ENCODE results near the gene CPLX3.

CPLX3 gene

GRCh38 chr15:74837482-74838136 lies 11.2 kb downstream of the CPLX3 start:
- no peak overlapping the region for H3K4me3 ChIP-seq (ENCODE audit: low read depth in 1 of 5, low read length in 5 of 5)
- H3K27ac ChIP-seq (ENCODE audit: low read depth, low read length): no peak overlapping the region
- no peaks in the 10 kb centered on the region for H3K27me3 ChIP-seq (ENCODE audit: control insufficient read depth in 5 of 5, insufficient read depth in 4 of 5, low read length in 5 of 5)
- H3K9ac ChIP-seq (ENCODE audit: low read length in 5 of 5): no peak overlapping the region
- H3K9me3 ChIP-seq (ENCODE audit: control insufficient read depth in 5 of 5, low read length in 5 of 5): no peaks in the 10 kb centered on the region
- H3K36me3 ChIP-seq (ENCODE audit: control insufficient read depth in 5 of 5, insufficient read depth in 5 of 5, low read length in 5 of 5): peaks cover 0 to 49% (median 33%) of the 10 kb centered on the region in 5 donors
- H3K4me1 ChIP-seq (ENCODE audit: control insufficient read depth in 5 of 5, insufficient read depth in 5 of 5, low read length in 5 of 5): peaks cover 2 to 23% (median 9%) of the 10 kb centered on the region in 5 donors

DNA sequence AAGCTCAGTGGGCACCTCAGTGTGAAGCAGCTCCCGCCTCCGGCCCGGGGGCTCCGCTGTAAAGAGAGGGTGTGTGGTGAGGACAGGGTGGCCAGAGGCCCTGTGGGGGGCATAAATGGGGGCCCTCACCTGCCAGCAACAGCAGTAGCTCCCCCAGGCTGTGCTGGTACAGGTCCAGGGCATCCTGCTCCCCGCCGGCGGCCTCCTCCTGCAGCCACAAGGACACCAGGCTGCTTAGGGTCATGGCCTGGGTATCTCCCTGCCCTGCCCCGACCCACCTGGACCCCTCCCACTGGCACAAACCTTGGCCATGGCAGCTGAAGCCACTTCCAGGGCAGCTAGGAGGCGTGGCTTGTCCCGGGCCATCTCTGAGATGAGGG lies 11.7 kb downstream of the CPLX3 start:
- no peaks in the 10 kb centered on the region for H3K9me3 ChIP-seq (ENCODE audit: control insufficient read depth in 5 of 5, low read length in 5 of 5)
- no peak overlapping the region for H3K4me3 ChIP-seq (ENCODE audit: low read depth in 1 of 5, low read length in 5 of 5)
- no peak overlapping the region for H3K9ac ChIP-seq (ENCODE audit: low read length in 5 of 5)
- no peaks in the 10 kb centered on the region for H3K27me3 ChIP-seq (ENCODE audit: control insufficient read depth in 5 of 5, insufficient read depth in 4 of 5, low read length in 5 of 5)
- peaks cover 2 to 21% (median 10%) of the 10 kb centered on the region in 5 donors for H3K4me1 ChIP-seq (ENCODE audit: control insufficient read depth in 5 of 5, insufficient read depth in 5 of 5, low read length in 5 of 5)
- no peak overlapping the region for H3K27ac ChIP-seq (ENCODE audit: low read depth, low read length)
- H3K36me3 ChIP-seq (ENCODE audit: control insufficient read depth in 5 of 5, insufficient read depth in 5 of 5, low read length in 5 of 5): peaks cover 0 to 49% (median 33%) of the 10 kb centered on the region in 5 donors

- Histone ChIP-seq H3K4me3 (ENCODE audit: low read depth in 1 of 5, low read length in 5 of 5) (no peak overlapping the region), H3K27me3 (ENCODE audit: control insufficient read depth in 5 of 5, insufficient read depth in 4 of 5, low read length in 5 of 5) (no peaks in the 10 kb centered on the region), H3K9me3 (ENCODE audit: control insufficient read depth in 5 of 5, low read length in 5 of 5) (no peaks in the 10 kb centered on the region), H3K9ac (ENCODE audit: low read length in 5 of 5) (no peak overlapping the region), H3K27ac (ENCODE audit: low read depth, low read length) (no peak overlapping the region), H3K36me3 (ENCODE audit: control insufficient read depth in 5 of 5, insufficient read depth in 5 of 5, low read length in 5 of 5) (peaks cover 0 to 49% (median 33%) of the 10 kb centered on the region in 5 donors), H3K4me1 (ENCODE audit: control insufficient read depth in 5 of 5, insufficient read depth in 5 of 5, low read length in 5 of 5) (peaks cover 2 to 24% (median 17%) of the 10 kb centered on the region in 5 donors)
Measured at GRCh38 chr15:74838746-74839525, 12.5 kb downstream of the CPLX3 start.

- Histone ChIP-seq H3K36me3 (ENCODE audit: control insufficient read depth in 5 of 5, insufficient read depth in 5 of 5, low read length in 5 of 5) (peaks cover 0 to 55% (median 34%) of the 10 kb centered on the region in 5 donors), H3K27me3 (ENCODE audit: control insufficient read depth in 5 of 5, insufficient read depth in 4 of 5, low read length in 5 of 5) (no peaks in the 10 kb centered on the region), H3K9me3 (ENCODE audit: control insufficient read depth in 5 of 5, low read length in 5 of 5) (no peaks in the 10 kb centered on the region), H3K4me3 (ENCODE audit: low read depth in 1 of 5, low read length in 5 of 5) (no peak overlapping the region), H3K27ac (ENCODE audit: low read depth, low read length) (no peak overlapping the region), H3K4me1 (ENCODE audit: control insufficient read depth in 5 of 5, insufficient read depth in 5 of 5, low read length in 5 of 5) (peaks cover 2 to 29% (median 24%) of the 10 kb centered on the region in 5 donors), H3K9ac (ENCODE audit: low read length in 5 of 5) (no peak overlapping the region)
Measured at GRCh38 chr15:74839526-74840395, 13.3 kb downstream of the CPLX3 start.

DNA sequence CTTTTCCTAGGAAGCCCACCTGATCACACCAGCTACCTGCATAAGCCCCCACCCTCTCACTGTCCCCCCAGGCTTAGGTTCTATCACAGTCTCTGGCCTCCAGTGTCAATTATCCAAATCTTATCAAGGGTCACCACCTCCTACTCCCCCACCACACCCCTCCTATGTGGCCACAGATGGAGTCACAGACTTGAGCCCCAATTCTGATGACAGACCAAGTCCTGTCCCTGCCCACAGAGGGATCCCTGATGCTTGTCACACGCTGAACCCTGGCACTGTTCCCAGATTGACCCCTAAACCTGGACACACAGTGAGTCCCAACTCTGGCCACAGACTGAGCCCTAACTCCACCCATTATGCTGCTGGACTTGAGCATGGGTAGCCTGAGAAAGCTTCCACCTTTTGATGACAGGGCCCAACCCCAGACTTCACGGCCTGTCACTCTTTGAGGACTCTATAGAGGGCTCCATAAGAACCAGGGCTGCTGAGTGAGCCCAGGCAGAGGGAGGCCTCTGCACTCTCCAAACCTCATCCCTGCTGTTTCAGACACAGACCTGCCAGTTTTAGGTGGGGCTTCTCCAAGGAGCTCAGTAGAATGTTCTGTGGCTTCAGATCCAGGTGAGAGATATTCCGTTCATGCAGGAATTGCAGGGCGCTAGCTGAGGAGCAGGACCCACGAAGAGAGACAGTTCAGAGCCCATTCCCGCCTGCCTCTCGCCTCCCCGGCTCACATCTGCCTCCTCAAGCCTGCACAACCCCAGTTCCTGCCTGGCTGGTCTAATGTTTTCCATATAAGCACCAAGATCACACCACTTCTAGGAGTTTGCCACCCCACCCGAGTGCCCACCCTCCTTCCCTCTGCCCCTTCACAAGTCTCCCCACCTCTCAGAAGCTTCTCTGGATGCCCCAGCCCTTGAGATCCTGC lies 14.7 kb downstream of the CPLX3 start:
- Histone ChIP-seq H3K36me3 (ENCODE audit: control insufficient read depth in 5 of 5, insufficient read depth in 5 of 5, low read length in 5 of 5) (peaks cover 0 to 59% (median 41%) of the 10 kb centered on the region in 5 donors), H3K9ac (ENCODE audit: low read length in 5 of 5) (peak overlapping the region in 1 of 5 donors; percentile 27), H3K27ac (ENCODE audit: low read depth, low read length) (no peak overlapping the region), H3K9me3 (ENCODE audit: control insufficient read depth in 5 of 5, low read length in 5 of 5) (no peaks in the 10 kb centered on the region), H3K4me3 (ENCODE audit: low read depth in 1 of 5, low read length in 5 of 5) (no peak overlapping the region), H3K4me1 (ENCODE audit: control insufficient read depth in 5 of 5, insufficient read depth in 5 of 5, low read length in 5 of 5) (peaks cover 2 to 36% (median 24%) of the 10 kb centered on the region in 5 donors), H3K27me3 (ENCODE audit: control insufficient read depth in 5 of 5, insufficient read depth in 4 of 5, low read length in 5 of 5) (no peaks in the 10 kb centered on the region)

- H3K27ac ChIP-seq (ENCODE audit: low read depth, low read length): no peak overlapping the region
- peaks cover 0 to 54% (median 36%) of the 10 kb centered on the region in 5 donors for H3K36me3 ChIP-seq (ENCODE audit: control insufficient read depth in 5 of 5, insufficient read depth in 5 of 5, low read length in 5 of 5)
- no peaks in the 10 kb centered on the region for H3K9me3 ChIP-seq (ENCODE audit: control insufficient read depth in 5 of 5, low read length in 5 of 5)
- no peaks in the 10 kb centered on the region for H3K27me3 ChIP-seq (ENCODE audit: control insufficient read depth in 5 of 5, insufficient read depth in 4 of 5, low read length in 5 of 5)
- peak overlapping the region in 3 of 5 donors; percentile 83 to 94 (median 86) for H3K9ac ChIP-seq (ENCODE audit: low read length in 5 of 5)
- H3K4me1 ChIP-seq (ENCODE audit: control insufficient read depth in 5 of 5, insufficient read depth in 5 of 5, low read length in 5 of 5): peaks cover 2 to 36% (median 24%) of the 10 kb centered on the region in 5 donors
- H3K4me3 ChIP-seq (ENCODE audit: low read depth in 1 of 5, low read length in 5 of 5): peak overlapping the region; percentile 86 to 95 (median 93)
Measured at GRCh38 chr15:74841891-74842373, 15.5 kb downstream of the CPLX3 start.

- Histone ChIP-seq H3K4me3 (ENCODE audit: low read depth in 1 of 5, low read length in 5 of 5) (peak within 1 kb of the TSS; percentile 86 to 95 (median 93)), H3K27me3 (ENCODE audit: control insufficient read depth in 5 of 5, insufficient read depth in 4 of 5, low read length in 5 of 5) (no peaks in the 10 kb centered on the region), H3K27ac (ENCODE audit: low read depth, low read length) (peak within 1 kb of the TSS; percentile 84), H3K4me1 (ENCODE audit: control insufficient read depth in 5 of 5, insufficient read depth in 5 of 5, low read length in 5 of 5) (peaks cover 2 to 36% (median 27%) of the 10 kb centered on the region in 5 donors), H3K9ac (ENCODE audit: low read length in 5 of 5) (peak within 1 kb of the TSS; percentile 83 to 94 (median 91)), H3K9me3 (ENCODE audit: control insufficient read depth in 5 of 5, low read length in 5 of 5) (no peaks in the 10 kb centered on the region), H3K36me3 (ENCODE audit: control insufficient read depth in 5 of 5, insufficient read depth in 5 of 5, low read length in 5 of 5) (peaks cover 0 to 54% (median 37%) of the 10 kb centered on the region in 5 donors)
Measured at GRCh38 chr15:74842581-74843444, 16.4 kb downstream of the CPLX3 start, which contains the start of gene ULK3. ULK3 (minus strand) TSS chr15:74843156; CDS start chr15:74843105, 51 bp downstream.

GRCh38 chr15:74843445-74843828 lies 17.0 kb downstream of the CPLX3 start:
- Histone ChIP-seq H3K27ac (ENCODE audit: low read depth, low read length) (peak overlapping the region; percentile 84), H3K4me1 (ENCODE audit: control insufficient read depth in 5 of 5, insufficient read depth in 5 of 5, low read length in 5 of 5) (peaks cover 2 to 36% (median 27%) of the 10 kb centered on the region in 5 donors), H3K36me3 (ENCODE audit: control insufficient read depth in 5 of 5, insufficient read depth in 5 of 5, low read length in 5 of 5) (peaks cover 0 to 54% (median 39%) of the 10 kb centered on the region in 5 donors), H3K4me3 (ENCODE audit: low read depth in 1 of 5, low read length in 5 of 5) (peak overlapping the region; percentile 60 to 95 (median 88)), H3K9me3 (ENCODE audit: control insufficient read depth in 5 of 5, low read length in 5 of 5) (no peaks in the 10 kb centered on the region), H3K9ac (ENCODE audit: low read length in 5 of 5) (peak overlapping the region; percentile 30 to 86 (median 81)), H3K27me3 (ENCODE audit: control insufficient read depth in 5 of 5, insufficient read depth in 4 of 5, low read length in 5 of 5) (no peaks in the 10 kb centered on the region)
